HUES64 (cell line): Measurements from ENCODE around the gene ACSM3.

Experiments used
- H3K27ac ChIP-seq: 2 replicates; pipeline ENCODE4 v1.7.0; 2013; ENCODE audit warnings: low read depth, low read length, inconsistent platforms
- H3K27me3 ChIP-seq: 2 replicates; pipeline ENCODE4 v1.6.1; 2013; ENCODE audit warnings: mild to moderate bottlenecking, low read length; ENCODE audit not compliant: insufficient read depth
- H3K36me3 ChIP-seq: 2 replicates; pipeline ENCODE4 v1.6.1; 2013; ENCODE audit warnings: mild to moderate bottlenecking, low read length; ENCODE audit not compliant: insufficient read depth
- H3K4me1 ChIP-seq: 2 replicates; pipeline ENCODE4 v1.6.1; 2013; ENCODE audit warnings: mild to moderate bottlenecking, low read length, moderate library complexity; ENCODE audit not compliant: insufficient read depth
- H3K4me3 ChIP-seq: 2 replicates; pipeline ENCODE4 v1.5.1; 2013; ENCODE audit warnings: mild to moderate bottlenecking, low read length, moderate library complexity
- H3K9ac ChIP-seq: 2 replicates; pipeline ENCODE4 v1.6.1; 2013; ENCODE audit warnings: mild to moderate bottlenecking, low read depth, low read length
- H3K9me3 ChIP-seq: 2 replicates; pipeline ENCODE4 v1.6.1; 2013; ENCODE audit warnings: low read depth, low read length; ENCODE audit not compliant: insufficient read depth
- WGBS: fragments of 150-250, 120-280 bp; methylation state at CpG from one replicate; pipeline ENCODE4 v1.1.7; 2013; ENCODE audit warnings: missing lambda C conversion rate; 5-methylcytosine and 5-hydroxymethylcytosine counted together

Gene ACSM3

GRCh38 chr16:20774703-20775362 is 11.0 kb downstream of the ACSM3 start:
- Histone ChIP-seq H3K9ac (no peak overlapping the region), H3K4me3 (no peak overlapping the region), H3K9me3 (no peaks in the 10 kb centered on the region), H3K4me1 (no peaks in the 10 kb centered on the region), H3K27ac (no peak overlapping the region), H3K27me3 (no peaks in the 10 kb centered on the region), H3K36me3 (no peaks in the 10 kb centered on the region)
- 49% methylated on average over 5 of the region's 7 CpGs for WGBS

GRCh38 chr16:20781697-20782096 is 17.9 kb downstream of the ACSM3 start:
- H3K27me3 ChIP-seq: no peaks in the 10 kb centered on the region
- no peak overlapping the region for H3K4me3 ChIP-seq
- H3K9me3 ChIP-seq: no peaks in the 10 kb centered on the region
- H3K9ac ChIP-seq: no peak overlapping the region
- no peaks in the 10 kb centered on the region for H3K4me1 ChIP-seq
- H3K27ac ChIP-seq: no peak overlapping the region
- WGBS: no CpG with 5 or more reads among the region's 1 CpG
- no peaks in the 10 kb centered on the region for H3K36me3 ChIP-seq

GRCh38 chr16:20782470-20782869 is 18.7 kb downstream of the ACSM3 start:
- Histone ChIP-seq H3K9ac (no peak overlapping the region), H3K9me3 (no peaks in the 10 kb centered on the region), H3K4me1 (no peaks in the 10 kb centered on the region), H3K27ac (no peak overlapping the region), H3K36me3 (no peaks in the 10 kb centered on the region), H3K4me3 (no peak overlapping the region), H3K27me3 (no peaks in the 10 kb centered on the region)
- WGBS: 95% methylated on average over 2 of the region's 2 CpGs

- no peak overlapping the region for H3K27ac ChIP-seq
- no peaks in the 10 kb centered on the region for H3K36me3 ChIP-seq
- no peaks in the 10 kb centered on the region for H3K9me3 ChIP-seq
- no peak overlapping the region for H3K4me3 ChIP-seq
- no peaks in the 10 kb centered on the region for H3K27me3 ChIP-seq
- no peaks in the 10 kb centered on the region for H3K4me1 ChIP-seq
- H3K9ac ChIP-seq: no peak overlapping the region
Measured at GRCh38 chr16:20784204-20784603, 20.4 kb downstream of the ACSM3 start.

GRCh38 chr16:20789130-20789529 is 25.3 kb downstream of the ACSM3 start:
- H3K36me3 ChIP-seq: no peaks in the 10 kb centered on the region
- H3K9me3 ChIP-seq: no peaks in the 10 kb centered on the region
- H3K27me3 ChIP-seq: no peaks in the 10 kb centered on the region
- H3K9ac ChIP-seq: no peak overlapping the region
- no peak overlapping the region for H3K27ac ChIP-seq
- H3K4me1 ChIP-seq: peaks cover 9% of the 10 kb centered on the region; the same call in 1 of the 2 replicates
- H3K4me3 ChIP-seq: no peak overlapping the region

- 96% methylated on average over 5 of the region's 5 CpGs for WGBS
- no peaks in the 10 kb centered on the region for H3K27me3 ChIP-seq
- H3K9me3 ChIP-seq: no peaks in the 10 kb centered on the region
- H3K4me3 ChIP-seq: no peak overlapping the region
- H3K27ac ChIP-seq: no peak overlapping the region
- no peaks in the 10 kb centered on the region for H3K36me3 ChIP-seq
- H3K4me1 ChIP-seq: peaks cover 9% of the 10 kb centered on the region; the same call in 1 of the 2 replicates
- no peak overlapping the region for H3K9ac ChIP-seq
Measured at GRCh38 chr16:20791923-20792612, 28.3 kb downstream of the ACSM3 start.

GRCh38 chr16:20798364-20798763 is 34.5 kb downstream of the ACSM3 start:
- Histone ChIP-seq H3K27me3 (no peaks in the 10 kb centered on the region), H3K36me3 (peaks cover 42% of the 10 kb centered on the region), H3K27ac (no peak overlapping the region), H3K9ac (no peak overlapping the region), H3K4me1 (no peaks in the 10 kb centered on the region), H3K4me3 (no peak overlapping the region), H3K9me3 (no peaks in the 10 kb centered on the region)
- WGBS: 93% methylated on average over 2 of the region's 2 CpGs

GRCh38 chr16:20799599-20799998 is 35.8 kb downstream of the ACSM3 start:
- no peak overlapping the region for H3K9ac ChIP-seq
- H3K36me3 ChIP-seq: peaks cover 42% of the 10 kb centered on the region
- WGBS: 100% methylated on average over 1 of the region's 2 CpGs
- H3K9me3 ChIP-seq: no peaks in the 10 kb centered on the region
- H3K4me3 ChIP-seq: no peak overlapping the region
- no peaks in the 10 kb centered on the region for H3K27me3 ChIP-seq
- no peaks in the 10 kb centered on the region for H3K4me1 ChIP-seq
- no peak overlapping the region for H3K27ac ChIP-seq

GRCh38 chr16:20801278-20801677 is 37.5 kb downstream of the ACSM3 start:
- H3K9me3 ChIP-seq: no peaks in the 10 kb centered on the region
- no peak overlapping the region for H3K27ac ChIP-seq
- H3K36me3 ChIP-seq: peaks cover 42% of the 10 kb centered on the region
- WGBS: 89% methylated on average over 1 of the region's 1 CpG
- no peak overlapping the region for H3K4me3 ChIP-seq
- no peak overlapping the region for H3K9ac ChIP-seq
- H3K27me3 ChIP-seq: no peaks in the 10 kb centered on the region
- no peaks in the 10 kb centered on the region for H3K4me1 ChIP-seq

GRCh38 chr16:20803192-20803560 is 39.4 kb downstream of the ACSM3 start:
- Histone ChIP-seq H3K9ac (no peak overlapping the region), H3K4me3 (no peak overlapping the region), H3K36me3 (peaks cover 34% of the 10 kb centered on the region), H3K27ac (no peak overlapping the region), H3K27me3 (no peaks in the 10 kb centered on the region), H3K9me3 (no peaks in the 10 kb centered on the region), H3K4me1 (no peaks in the 10 kb centered on the region)
- 91% methylated on average over 2 of the region's 2 CpGs for WGBS

- H3K36me3 ChIP-seq: peaks cover 29% of the 10 kb centered on the region
- 92% methylated on average over 7 of the region's 7 CpGs for WGBS
- H3K27ac ChIP-seq: no peak overlapping the region
- H3K4me1 ChIP-seq: no peaks in the 10 kb centered on the region
- H3K27me3 ChIP-seq: no peaks in the 10 kb centered on the region
- no peak overlapping the region for H3K4me3 ChIP-seq
- no peaks in the 10 kb centered on the region for H3K9me3 ChIP-seq
- H3K9ac ChIP-seq: no peak overlapping the region
Measured at GRCh38 chr16:20803561-20804214, 39.9 kb downstream of the ACSM3 start.
